GM12873 (cell line): ENCODE measurements around the gene PKD1.

Experiments
- TF ChIP-seq, protein P1 (sequence below): IDR thresholded peaks from 2 replicates; pipeline ENCODE4 v1.5.1; 2012; ENCODE audit warnings: low read depth, mild to moderate bottlenecking, moderate library complexity, low read length, control low read depth; ENCODE audit not compliant: insufficient read depth; ENCODE audit errors: missing control alignments

PKD1 gene

DNA sequence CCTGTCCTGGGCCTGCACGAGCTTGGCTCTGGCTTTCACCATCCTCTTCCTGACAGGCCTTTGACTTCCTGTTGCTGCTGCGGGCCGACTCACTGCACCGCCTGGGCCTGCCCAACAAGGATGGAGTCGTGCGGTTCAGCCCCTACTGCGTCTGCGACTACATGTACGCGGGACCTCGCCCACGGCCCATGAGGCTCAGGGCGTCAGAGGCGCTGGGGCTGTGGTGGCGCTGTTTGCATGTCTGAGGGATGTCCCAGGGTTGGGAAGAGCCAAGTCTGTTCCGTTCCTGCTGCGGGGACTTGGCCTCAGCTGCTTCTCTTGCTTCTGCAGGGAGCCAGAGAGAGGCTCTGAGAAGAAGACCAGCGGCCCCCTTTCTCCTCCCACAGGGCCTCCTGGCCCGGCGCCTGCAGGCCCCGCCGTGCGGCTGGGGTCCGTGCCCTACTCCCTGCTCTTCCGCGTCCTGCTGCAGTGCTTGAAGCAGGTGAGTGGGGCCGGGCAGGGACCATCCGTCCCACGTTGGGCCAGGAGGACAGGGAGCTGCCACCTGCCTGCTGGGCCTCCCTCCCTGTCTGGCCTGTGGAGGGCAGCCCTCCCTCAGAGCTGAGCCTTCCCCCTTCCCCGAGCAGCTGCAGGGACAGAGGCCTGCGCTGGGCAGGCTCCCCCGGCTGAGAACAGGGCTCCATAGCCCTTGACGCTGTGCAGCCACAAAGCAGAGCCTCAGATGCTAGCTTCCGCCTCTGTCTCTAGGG lies 64.1 kb downstream of the PKD1 start:
- TF ChIP-seq, protein P1, sequence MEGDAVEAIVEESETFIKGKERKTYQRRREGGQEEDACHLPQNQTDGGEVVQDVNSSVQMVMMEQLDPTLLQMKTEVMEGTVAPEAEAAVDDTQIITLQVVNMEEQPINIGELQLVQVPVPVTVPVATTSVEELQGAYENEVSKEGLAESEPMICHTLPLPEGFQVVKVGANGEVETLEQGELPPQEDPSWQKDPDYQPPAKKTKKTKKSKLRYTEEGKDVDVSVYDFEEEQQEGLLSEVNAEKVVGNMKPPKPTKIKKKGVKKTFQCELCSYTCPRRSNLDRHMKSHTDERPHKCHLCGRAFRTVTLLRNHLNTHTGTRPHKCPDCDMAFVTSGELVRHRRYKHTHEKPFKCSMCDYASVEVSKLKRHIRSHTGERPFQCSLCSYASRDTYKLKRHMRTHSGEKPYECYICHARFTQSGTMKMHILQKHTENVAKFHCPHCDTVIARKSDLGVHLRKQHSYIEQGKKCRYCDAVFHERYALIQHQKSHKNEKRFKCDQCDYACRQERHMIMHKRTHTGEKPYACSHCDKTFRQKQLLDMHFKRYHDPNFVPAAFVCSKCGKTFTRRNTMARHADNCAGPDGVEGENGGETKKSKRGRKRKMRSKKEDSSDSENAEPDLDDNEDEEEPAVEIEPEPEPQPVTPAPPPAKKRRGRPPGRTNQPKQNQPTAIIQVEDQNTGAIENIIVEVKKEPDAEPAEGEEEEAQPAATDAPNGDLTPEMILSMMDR, result no peak

DNA sequence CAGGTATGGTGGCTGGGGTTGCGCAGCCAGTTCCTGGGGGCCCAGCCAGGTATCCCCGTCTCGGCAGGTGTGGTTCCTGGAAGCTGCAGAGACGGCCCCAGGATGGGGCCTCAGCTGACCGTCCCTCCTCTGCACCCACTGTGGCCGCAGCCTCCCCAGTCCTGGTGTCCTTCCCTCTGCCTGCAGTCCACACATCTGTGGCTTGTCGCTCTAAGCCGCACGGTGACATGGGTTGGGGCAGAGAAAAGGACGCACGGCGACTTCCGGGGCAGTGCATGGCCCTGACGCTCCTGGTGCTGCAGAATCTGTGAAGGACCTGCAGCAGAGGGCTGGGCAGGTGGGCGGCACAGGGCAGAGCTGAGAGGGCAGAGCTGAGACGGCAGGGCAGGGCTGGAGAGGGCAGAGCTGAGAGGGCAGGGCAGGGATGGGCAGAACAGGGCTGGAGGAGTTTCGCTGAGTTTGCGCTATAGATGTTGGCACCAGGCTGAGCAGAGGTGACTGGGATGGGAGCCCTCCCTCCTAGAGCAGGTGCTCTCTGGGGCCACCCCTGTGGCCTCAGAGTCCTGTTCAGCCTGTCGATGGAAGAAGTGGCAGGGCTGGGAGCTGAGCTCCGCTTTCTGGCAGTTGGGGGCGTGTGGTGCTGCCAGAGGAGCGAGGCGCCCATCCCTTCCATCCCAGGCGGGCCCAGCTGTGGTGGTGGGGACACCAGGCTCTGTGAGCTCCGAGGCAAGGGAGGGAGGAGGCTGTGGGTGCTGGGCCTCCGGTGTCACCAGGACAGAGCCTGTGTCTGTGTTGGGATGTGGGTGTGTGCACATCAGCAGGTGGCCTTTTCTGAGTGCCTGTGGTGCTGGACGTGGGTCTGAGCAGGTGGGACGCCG lies 64.9 kb downstream of the PKD1 start:
- TF ChIP-seq, protein P1, result no peak

DNA sequence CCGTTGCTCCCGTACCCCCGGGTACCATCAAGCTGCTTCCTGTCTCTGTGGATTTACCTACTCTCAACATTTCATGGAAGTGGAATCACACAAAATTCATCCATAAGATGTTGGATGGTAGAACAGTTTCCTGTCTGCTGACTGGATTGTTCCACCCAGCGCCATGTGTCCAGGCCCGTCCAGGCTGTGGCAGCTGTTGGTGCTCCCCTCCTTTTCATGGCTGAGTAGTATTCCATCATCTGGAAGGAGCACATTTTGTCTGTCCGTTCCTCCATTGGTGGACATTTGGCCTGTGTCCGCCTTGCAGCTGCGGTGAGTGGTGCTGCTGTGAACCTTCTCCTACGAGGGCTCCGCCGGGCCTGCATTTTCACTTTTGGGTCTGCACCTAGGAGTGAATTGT lies 69.6 kb downstream of the PKD1 start:
- TF ChIP-seq, protein P1, result no peak

DNA sequence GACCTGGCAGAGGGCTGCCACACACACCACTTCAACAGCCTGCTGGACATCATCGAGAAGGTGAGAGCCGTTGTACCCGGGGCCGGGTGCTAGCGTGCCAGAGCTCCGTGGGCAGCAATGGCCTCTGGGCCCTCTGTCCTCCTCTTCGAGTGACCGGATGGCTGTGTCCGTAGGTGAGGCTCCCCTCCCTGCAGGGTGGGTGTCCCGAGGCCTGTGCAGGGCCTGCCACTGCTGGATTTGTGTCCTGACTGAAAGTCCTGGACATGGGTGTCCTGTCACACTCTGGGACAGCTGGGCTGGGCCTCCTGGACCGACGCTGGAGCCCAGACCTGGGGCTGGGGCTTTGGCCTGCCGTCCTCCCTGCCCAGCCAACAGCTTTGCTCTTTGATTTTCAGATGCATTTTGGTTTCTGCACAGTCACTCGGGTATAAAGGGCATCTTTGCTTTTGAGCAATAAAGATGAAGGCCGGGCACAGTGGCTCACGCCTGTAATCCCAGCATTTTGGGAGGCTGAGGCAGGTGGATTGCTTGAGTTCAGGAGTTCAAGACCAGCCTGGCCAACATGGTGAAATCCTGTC lies 71.2 kb downstream of the PKD1 start:
- TF ChIP-seq, protein P1, result no peak

DNA sequence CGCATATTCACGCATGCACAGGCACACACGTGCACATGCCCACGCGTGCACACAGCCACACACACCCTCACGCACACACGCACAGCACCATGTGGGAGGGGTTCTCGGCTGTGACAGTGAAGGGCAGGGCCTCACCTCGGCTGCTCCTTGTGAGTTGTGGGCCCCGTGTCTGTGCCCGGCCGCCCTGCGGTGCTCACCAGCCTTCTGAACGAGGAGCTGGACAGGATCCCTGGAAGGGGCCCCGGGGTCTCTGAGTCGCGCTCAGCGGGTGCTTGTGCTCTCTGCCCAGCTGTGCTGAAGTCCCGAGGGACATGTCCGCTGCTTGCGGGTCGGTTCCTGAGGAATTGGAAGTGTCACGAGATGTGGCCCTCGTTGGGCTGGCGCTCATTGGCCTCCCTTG lies 71.8 kb downstream of the PKD1 start:
- TF ChIP-seq, protein P1, result no peak

DNA sequence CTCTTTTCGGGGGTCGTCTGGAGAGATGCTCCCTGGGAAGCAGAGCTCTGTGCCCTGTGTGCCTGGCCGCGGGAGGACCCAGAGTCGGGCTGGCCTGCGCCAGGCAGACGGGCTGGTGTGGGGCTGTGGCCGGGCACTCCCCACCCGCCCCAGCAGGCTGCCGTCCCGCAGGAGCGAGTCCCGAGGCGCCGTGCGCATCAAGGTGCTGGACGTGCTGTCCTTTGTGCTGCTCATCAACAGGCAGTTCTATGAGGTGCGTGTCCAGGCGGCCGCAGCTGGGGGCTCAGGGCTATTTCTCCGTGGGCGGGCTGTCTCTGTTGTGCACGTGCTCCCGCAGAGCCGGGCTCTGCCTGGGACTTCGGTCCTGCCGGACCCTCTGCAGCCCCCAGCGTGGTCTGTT lies 72.9 kb downstream of the PKD1 start:
- TF ChIP-seq, protein P1, result no peak

DNA sequence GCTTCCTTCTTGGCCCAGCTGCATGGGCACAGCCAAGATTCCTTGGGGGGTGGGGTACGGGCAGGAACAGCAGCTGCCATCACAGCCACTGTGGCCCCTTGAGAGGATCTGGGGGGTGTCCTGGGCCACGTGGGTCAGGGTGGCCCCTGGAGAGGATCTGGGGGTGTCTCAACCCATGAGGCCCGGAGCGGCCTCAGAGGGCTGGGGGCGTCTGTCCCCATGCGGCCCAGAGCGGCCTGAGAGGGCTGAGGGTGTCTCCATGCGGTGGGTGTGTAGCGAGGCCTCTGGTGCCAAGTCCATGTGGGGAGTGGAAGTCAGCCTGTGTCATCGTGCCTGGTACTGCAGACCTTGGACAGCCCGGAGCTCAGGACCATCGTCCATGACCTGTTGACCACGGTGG lies 74.2 kb downstream of the PKD1 start:
- TF ChIP-seq, protein P1, result no peak
